Neutrophil (primary cell): Measurements from ENCODE around the gene SLC22A25.

Source experiments
- H3K27ac ChIP-seq: fragments of 200-600 bp; sonication (generic); 2 replicates; pipeline ENCODE4 v1.5.1; 2016; ENCODE audit warnings: mild to moderate bottlenecking, moderate library complexity
- H3K27me3 ChIP-seq: fragments of 200-600 bp; sonication (generic); 2 replicates; pipeline ENCODE4 v1.6.0; 2016; ENCODE audit warnings: mild to moderate bottlenecking
- H3K36me3 ChIP-seq: fragments of 200-600 bp; sonication (generic); 2 replicates; pipeline ENCODE4 v1.5.1; 2017
- H3K4me1 ChIP-seq, 2 experiments: fragments of 200-600 bp in 1 of 2; sonication (generic) in 1 of 2; 1 replicate in 1 of 2; 2 replicates in 1 of 2; pipeline versions ENCODE4 v1.5.1 to v1.6.1; 2013 to 2016; ENCODE audit warnings: low read depth in 1 of 2, low read length in 1 of 2, mild to moderate bottlenecking in 1 of 2, moderate library complexity in 1 of 2; ENCODE audit not compliant: control insufficient read depth in 1 of 2, insufficient read depth in 1 of 2
- H3K4me3 ChIP-seq, 2 experiments: fragments of 200-600 bp in 1 of 2; sonication (generic) in 1 of 2; 1 replicate in 1 of 2; 2 replicates in 1 of 2; pipeline ENCODE4 v1.5.1; 2013 to 2016; ENCODE audit warnings: low read depth in 1 of 2, low read length in 1 of 2, mild to moderate bottlenecking in 1 of 2, moderate library complexity in 1 of 2
- H3K9me3 ChIP-seq: fragments of 200-600 bp; sonication (generic); 2 replicates; pipeline ENCODE4 v1.5.1; 2016
- TF ChIP-seq, protein P1 (sequence below): fragments of 200-600 bp; sonication (generic); IDR thresholded peaks from 2 replicates; pipeline ENCODE4 v1.5.1; 2016; ENCODE audit warnings: antibody characterized with exemption

The SLC22A25 gene

DNA sequence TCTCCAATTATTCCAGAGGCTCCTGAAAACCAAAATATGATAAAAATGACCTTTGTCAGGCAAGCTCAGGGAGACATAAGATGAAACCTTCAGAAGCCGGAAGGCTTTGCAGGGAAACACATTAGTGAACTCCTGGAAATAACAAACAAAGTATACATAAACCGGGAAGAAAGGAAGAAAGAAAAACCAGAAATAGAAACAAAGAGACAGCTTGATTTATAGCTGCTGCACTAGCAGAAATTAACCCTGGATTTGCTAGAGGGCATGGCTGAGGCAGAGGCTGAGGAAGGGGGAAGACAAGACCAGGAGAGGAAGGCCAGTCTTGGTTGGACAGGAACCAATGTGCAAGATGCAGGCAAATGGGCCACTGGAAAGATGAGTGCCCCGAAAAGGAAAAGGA lies 33.3 kb downstream of the SLC22A25 start:
- Histone ChIP-seq H3K36me3 (no peaks in the 10 kb centered on the region), H3K4me1 (no peaks in the 10 kb centered on the region), H3K4me3 (no peak overlapping the region), H3K27me3 (peaks cover under 1% of the 10 kb centered on the region), H3K27ac (no peak overlapping the region), H3K9me3 (no peaks in the 10 kb centered on the region)
- TF ChIP-seq, protein P1, sequence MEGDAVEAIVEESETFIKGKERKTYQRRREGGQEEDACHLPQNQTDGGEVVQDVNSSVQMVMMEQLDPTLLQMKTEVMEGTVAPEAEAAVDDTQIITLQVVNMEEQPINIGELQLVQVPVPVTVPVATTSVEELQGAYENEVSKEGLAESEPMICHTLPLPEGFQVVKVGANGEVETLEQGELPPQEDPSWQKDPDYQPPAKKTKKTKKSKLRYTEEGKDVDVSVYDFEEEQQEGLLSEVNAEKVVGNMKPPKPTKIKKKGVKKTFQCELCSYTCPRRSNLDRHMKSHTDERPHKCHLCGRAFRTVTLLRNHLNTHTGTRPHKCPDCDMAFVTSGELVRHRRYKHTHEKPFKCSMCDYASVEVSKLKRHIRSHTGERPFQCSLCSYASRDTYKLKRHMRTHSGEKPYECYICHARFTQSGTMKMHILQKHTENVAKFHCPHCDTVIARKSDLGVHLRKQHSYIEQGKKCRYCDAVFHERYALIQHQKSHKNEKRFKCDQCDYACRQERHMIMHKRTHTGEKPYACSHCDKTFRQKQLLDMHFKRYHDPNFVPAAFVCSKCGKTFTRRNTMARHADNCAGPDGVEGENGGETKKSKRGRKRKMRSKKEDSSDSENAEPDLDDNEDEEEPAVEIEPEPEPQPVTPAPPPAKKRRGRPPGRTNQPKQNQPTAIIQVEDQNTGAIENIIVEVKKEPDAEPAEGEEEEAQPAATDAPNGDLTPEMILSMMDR = no peak
